HG03108 (cell line): ENCODE data around the gene CD79A.

Source experiments
- ATAC-seq: cut with Tn5 transposase; IDR thresholded peaks from one replicate; pipeline ENCODE4 v1.9.1; 2021; ENCODE audit warnings: moderate library complexity; ENCODE audit not compliant: unreplicated experiment

CD79A gene

GRCh38 chr19:41929536-41930071 lies 52.5 kb downstream of the CD79A start:
- no peak for ATAC-seq

- no peak for ATAC-seq
These were observed 53.2 kb downstream of the CD79A start for GRCh38 chr19:41930322-41930722.
